Measurements from ENCODE around the gene TRAPPC6A. TPM values are rescaled to one million over a fixed set of nuclear protein-coding genes. Genes with fewer than 3 reads are reported as not detected.

Gene TRAPPC6A
- total and polyA plus RNA-seq, 9 of the 15 experiments (the other 6 are each of a cell fraction or from before 2014, with no cell fraction given): 0.82 to 23.6 (median 11.6) TPM

DNA sequence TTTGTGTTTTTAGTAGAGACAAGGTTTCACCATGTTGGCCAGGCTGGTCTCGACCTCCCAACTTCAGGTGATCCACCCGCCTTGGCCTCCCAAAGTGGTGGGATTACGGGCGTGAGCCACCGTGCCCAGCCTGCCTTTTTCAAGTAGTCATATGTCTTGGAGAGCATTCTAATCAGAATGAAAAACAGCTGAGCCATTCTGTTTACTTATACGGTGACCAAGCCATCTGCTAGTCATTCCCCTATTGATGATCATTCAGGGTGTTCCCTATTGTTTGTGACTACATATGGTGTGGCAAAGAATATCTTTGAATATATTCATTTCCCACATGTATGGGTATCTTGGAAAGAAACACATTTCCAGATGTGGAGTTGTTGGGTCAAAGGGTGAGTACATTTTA, 17.7 kb upstream of the TRAPPC6A start (continued):
- TF ChIP-seq, protein P1, sequence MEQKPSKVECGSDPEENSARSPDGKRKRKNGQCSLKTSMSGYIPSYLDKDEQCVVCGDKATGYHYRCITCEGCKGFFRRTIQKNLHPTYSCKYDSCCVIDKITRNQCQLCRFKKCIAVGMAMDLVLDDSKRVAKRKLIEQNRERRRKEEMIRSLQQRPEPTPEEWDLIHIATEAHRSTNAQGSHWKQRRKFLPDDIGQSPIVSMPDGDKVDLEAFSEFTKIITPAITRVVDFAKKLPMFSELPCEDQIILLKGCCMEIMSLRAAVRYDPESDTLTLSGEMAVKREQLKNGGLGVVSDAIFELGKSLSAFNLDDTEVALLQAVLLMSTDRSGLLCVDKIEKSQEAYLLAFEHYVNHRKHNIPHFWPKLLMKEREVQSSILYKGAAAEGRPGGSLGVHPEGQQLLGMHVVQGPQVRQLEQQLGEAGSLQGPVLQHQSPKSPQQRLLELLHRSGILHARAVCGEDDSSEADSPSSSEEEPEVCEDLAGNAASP (IDR thresholded peaks at IDR 0.05): no peak
- TF ChIP-seq ARID2 (IDR thresholded peaks at IDR 0.05) (no peak), ZNF79 (CRISPR knock-in tag; IDR thresholded peaks at IDR 0.05; ENCODE audit: low read depth) (no peak), FOSL1 (tag; conservative IDR thresholded peaks at IDR 0.05) (peak; percentile 57), ADNP (tag; IDR thresholded peaks at IDR 0.05) (0 out of 2 replicates have a peak, but pooled peaks have one; percentile 29), SMAD1 (IDR thresholded peaks at IDR 0.05; ENCODE audit: low read depth, low read length, partially characterized antibody) (no peak)

DNA sequence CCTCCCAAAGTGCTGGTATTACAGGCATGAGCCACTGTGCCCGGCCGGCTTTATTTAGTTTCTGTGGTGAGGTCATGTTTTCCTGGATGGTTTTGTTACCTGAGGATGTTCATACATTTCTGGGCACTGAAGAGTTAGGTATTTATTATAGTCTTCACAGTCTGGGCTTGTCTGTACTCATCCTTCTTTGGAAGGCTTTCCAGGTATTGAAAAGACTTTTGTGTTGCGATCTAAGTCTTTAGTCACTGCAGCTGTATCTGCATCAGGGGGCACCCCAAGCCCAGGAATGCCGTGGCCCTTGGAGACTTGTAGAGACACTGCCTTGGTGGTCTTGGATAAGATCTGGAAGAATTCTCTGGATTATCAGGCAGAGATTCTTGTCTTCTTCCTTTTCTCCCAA, 13.3 kb upstream of the TRAPPC6A start:
- Histone ChIP-seq H3K9ac (ENCODE audit: insufficient read depth in 1 of 2, low read depth in 2 of 2, low read length in 2 of 2) (0 out of 4 replicates have a peak overlapping the region, but pooled peaks of 1 of the 2 experiments have one; percentile 45), H3K27ac (ENCODE audit: extremely low read depth, low read depth, low read length) (no peak overlapping the region), H3K4me2 (ENCODE audit: insufficient read depth, low read length) (no peak overlapping the region), H3K9me1 (ENCODE audit: control insufficient read depth, insufficient read depth, low read length) (no peaks in the 10 kb centered on the region), H3K27me3 (ENCODE audit: control insufficient read depth in 2 of 2, insufficient read depth in 2 of 2, low read length in 2 of 2) (no peaks in the 10 kb centered on the region), H2AFZ (ENCODE audit: low read depth, low read length) (no peak overlapping the region), H3K79me2 (ENCODE audit: control insufficient read depth, insufficient read depth, low read length) (no peaks in the 10 kb centered on the region), H3K4me3 (no peak overlapping the region), H3K4me1 (replicated peaks in 1 of 2; ENCODE audit: control insufficient read depth in 2 of 2, insufficient read depth in 2 of 2, low read length in 2 of 2) (peaks cover 4 to 6% of the 10 kb centered on the region in 2 experiments; a peak in 4 of 5 replicates), H3K9me3 (replicated peaks; ENCODE audit: control insufficient read depth, insufficient read depth, low read depth, low read length) (no peaks in the 10 kb centered on the region), H4K20me1 (replicated peaks; ENCODE audit: control insufficient read depth, insufficient read depth, low read length) (no peaks in the 10 kb centered on the region), H3K36me3 (ENCODE audit: control insufficient read depth, insufficient read depth, low read length) (no peaks in the 10 kb centered on the region)
- CTCF ChIA-PET (ENCODE audit: low intra/inter-chr PET ratio): no interaction called here
- no peak for FAIRE-seq
- POLR2A ChIA-PET: interaction anchor here (0.6 to 1.5 kb wide), 3 partner anchors 9 to 111 kb away, joined by 3 to 6 read pairs (median 3); no protein-coding TSS in a partner anchor
- BruUV-seq (replicated peaks): no TSS peak
- in situ Hi-C loops (cut with MboI): no loop called here
- TF ChIP-seq TBP (optimal IDR thresholded peaks at IDR 0.05; ENCODE audit: low read depth, low read length): no peak
- intact Hi-C loops (cut with micrococcal nuclease): no loop called here
- ATAC-seq: no peak
- WGBS (ENCODE audit: insufficient coverage, low coverage, missing lambda C conversion rate): 84% methylated on average over 4 of the region's 4 CpGs
- no peak for DNase-seq (ENCODE audit: extremely low read depth in 1 of 4, low spot score in 3 of 4)

Measured in K562 (cell line).